ENCODE measurements around the gene DGCR8. TPM values are rescaled to one million over a fixed set of nuclear protein-coding genes. Genes with fewer than 3 reads are reported as not detected.

Gene DGCR8
- total RNA-seq, 1 experiment from 2014 or later: 16.4 TPM

GRCh38 chr22:20111045-20111688 lies 31.1 kb downstream of the DGCR8 start:
- Histone ChIP-seq H3K27me3 (ENCODE audit: low read length) (no peaks in the 10 kb centered on the region), H3K9ac (ENCODE audit: low read length) (no peak overlapping the region), H3K27ac (ENCODE audit: low read length) (peak overlapping the region; percentile 58), H4K20me1 (ENCODE audit: insufficient read depth, low read depth, low read length) (no peaks in the 10 kb centered on the region), H3K4me1 (ENCODE audit: low read length) (peaks cover 34% of the 10 kb centered on the region), H3K9me3 (ENCODE audit: low read length) (no peaks in the 10 kb centered on the region), H3K4me3 (ENCODE audit: low read length) (no peak overlapping the region), H3K4me2 (ENCODE audit: low read depth, low read length, poor library complexity, severe bottlenecking) (no peak overlapping the region), H3K36me3 (ENCODE audit: insufficient read depth, low read length) (peaks cover 6% of the 10 kb centered on the region), H3K9me2 (replicated peaks; ENCODE audit: insufficient read depth, low read length) (no peaks in the 10 kb centered on the region), H2AFZ (ENCODE audit: low read length) (no peak overlapping the region), H3K79me2 (ENCODE audit: low read length) (peaks cover 23% of the 10 kb centered on the region)
- DNase-seq: peak; percentile 84

GRCh38 chr22:20111689-20112622 lies 31.9 kb downstream of the DGCR8 start:
- Histone ChIP-seq H3K79me2 (ENCODE audit: low read length) (peaks cover 31% of the 10 kb centered on the region), H3K4me2 (ENCODE audit: low read depth, low read length, poor library complexity, severe bottlenecking) (no peak overlapping the region), H3K36me3 (ENCODE audit: insufficient read depth, low read length) (peaks cover 6% of the 10 kb centered on the region), H4K20me1 (ENCODE audit: insufficient read depth, low read depth, low read length) (no peaks in the 10 kb centered on the region), H2AFZ (ENCODE audit: low read length) (no peak overlapping the region), H3K9me2 (replicated peaks; ENCODE audit: insufficient read depth, low read length) (no peaks in the 10 kb centered on the region), H3K9ac (ENCODE audit: low read length) (peak overlapping the region; percentile 46), H3K9me3 (ENCODE audit: low read length) (no peaks in the 10 kb centered on the region), H3K4me3 (ENCODE audit: low read length) (no peak overlapping the region), H3K27me3 (ENCODE audit: low read length) (no peaks in the 10 kb centered on the region), H3K27ac (ENCODE audit: low read length) (peak overlapping the region; percentile 76), H3K4me1 (ENCODE audit: low read length) (peaks cover 34% of the 10 kb centered on the region)
- no peak for DNase-seq

- H3K27ac ChIP-seq (ENCODE audit: low read length): no peak overlapping the region
- no peaks in the 10 kb centered on the region for H3K9me2 ChIP-seq (replicated peaks; ENCODE audit: insufficient read depth, low read length)
- no peaks in the 10 kb centered on the region for H3K9me3 ChIP-seq (ENCODE audit: low read length)
- H3K4me2 ChIP-seq (ENCODE audit: low read depth, low read length, poor library complexity, severe bottlenecking): no peak overlapping the region
- H2AFZ ChIP-seq (ENCODE audit: low read length): no peak overlapping the region
- H3K36me3 ChIP-seq (ENCODE audit: insufficient read depth, low read length): peaks cover 6% of the 10 kb centered on the region
- H4K20me1 ChIP-seq (ENCODE audit: insufficient read depth, low read depth, low read length): no peaks in the 10 kb centered on the region
- H3K27me3 ChIP-seq (ENCODE audit: low read length): no peaks in the 10 kb centered on the region
- H3K79me2 ChIP-seq (ENCODE audit: low read length): peaks cover 34% of the 10 kb centered on the region
- 0 out of 2 replicates have a peak overlapping the region, but pooled peaks have one; percentile 46 for H3K9ac ChIP-seq (ENCODE audit: low read length)
- H3K4me1 ChIP-seq (ENCODE audit: low read length): peaks cover 34% of the 10 kb centered on the region
- H3K4me3 ChIP-seq (ENCODE audit: low read length): no peak overlapping the region
- no peak for DNase-seq
Measured at GRCh38 chr22:20112623-20113511, 32.8 kb downstream of the DGCR8 start.

DNA sequence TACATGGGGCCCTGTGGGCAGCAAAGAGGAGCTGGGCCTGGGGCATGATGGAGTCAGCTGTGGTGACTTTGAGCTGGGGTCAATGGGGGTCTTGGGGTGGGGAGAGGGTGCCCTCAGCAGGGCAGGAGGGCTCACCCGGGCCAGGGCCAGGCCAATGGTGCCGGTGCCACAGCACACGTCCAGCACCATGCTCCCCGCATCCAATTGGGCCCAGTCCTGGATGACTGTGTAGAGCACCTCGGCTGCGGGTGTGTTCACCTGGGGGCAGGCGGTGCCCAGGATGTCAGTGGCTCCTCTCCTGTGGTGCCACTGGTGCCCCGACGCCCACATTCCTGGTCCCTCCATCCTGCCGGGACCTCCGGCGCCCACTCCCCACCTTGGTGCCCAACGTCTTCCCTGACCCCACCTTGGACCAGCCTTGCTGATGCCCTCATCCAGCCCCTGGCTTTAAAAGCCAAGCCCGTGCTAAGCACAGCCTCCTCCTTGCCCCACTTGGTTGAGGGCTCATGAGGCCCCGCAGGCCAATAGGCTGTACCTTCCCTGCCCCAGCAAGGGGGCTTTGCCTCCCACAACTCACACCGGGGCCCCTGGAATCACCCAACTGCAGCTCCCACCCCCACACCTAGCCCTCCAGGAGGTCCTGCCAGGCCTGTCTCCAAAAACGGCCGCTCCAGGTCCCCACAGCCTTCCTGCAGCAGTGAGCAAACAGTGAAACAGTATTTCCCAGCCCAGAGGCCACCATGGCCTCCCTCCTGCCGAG lies 33.7 kb downstream of the DGCR8 start:
- Histone ChIP-seq H3K9me3 (ENCODE audit: low read length) (no peaks in the 10 kb centered on the region), H2AFZ (ENCODE audit: low read length) (no peak overlapping the region), H4K20me1 (ENCODE audit: insufficient read depth, low read depth, low read length) (peaks cover 6% of the 10 kb centered on the region; the same call in 1 of the 2 replicates), H3K9ac (ENCODE audit: low read length) (no peak overlapping the region), H3K79me2 (ENCODE audit: low read length) (peaks cover 43% of the 10 kb centered on the region), H3K4me1 (ENCODE audit: low read length) (peaks cover 38% of the 10 kb centered on the region), H3K27me3 (ENCODE audit: low read length) (no peaks in the 10 kb centered on the region), H3K9me2 (replicated peaks; ENCODE audit: insufficient read depth, low read length) (no peaks in the 10 kb centered on the region), H3K4me3 (ENCODE audit: low read length) (no peak overlapping the region), H3K4me2 (ENCODE audit: low read depth, low read length, poor library complexity, severe bottlenecking) (no peak overlapping the region), H3K36me3 (ENCODE audit: insufficient read depth, low read length) (peaks cover 11% of the 10 kb centered on the region), H3K27ac (ENCODE audit: low read length) (no peak overlapping the region)
- no peak for DNase-seq

DNA sequence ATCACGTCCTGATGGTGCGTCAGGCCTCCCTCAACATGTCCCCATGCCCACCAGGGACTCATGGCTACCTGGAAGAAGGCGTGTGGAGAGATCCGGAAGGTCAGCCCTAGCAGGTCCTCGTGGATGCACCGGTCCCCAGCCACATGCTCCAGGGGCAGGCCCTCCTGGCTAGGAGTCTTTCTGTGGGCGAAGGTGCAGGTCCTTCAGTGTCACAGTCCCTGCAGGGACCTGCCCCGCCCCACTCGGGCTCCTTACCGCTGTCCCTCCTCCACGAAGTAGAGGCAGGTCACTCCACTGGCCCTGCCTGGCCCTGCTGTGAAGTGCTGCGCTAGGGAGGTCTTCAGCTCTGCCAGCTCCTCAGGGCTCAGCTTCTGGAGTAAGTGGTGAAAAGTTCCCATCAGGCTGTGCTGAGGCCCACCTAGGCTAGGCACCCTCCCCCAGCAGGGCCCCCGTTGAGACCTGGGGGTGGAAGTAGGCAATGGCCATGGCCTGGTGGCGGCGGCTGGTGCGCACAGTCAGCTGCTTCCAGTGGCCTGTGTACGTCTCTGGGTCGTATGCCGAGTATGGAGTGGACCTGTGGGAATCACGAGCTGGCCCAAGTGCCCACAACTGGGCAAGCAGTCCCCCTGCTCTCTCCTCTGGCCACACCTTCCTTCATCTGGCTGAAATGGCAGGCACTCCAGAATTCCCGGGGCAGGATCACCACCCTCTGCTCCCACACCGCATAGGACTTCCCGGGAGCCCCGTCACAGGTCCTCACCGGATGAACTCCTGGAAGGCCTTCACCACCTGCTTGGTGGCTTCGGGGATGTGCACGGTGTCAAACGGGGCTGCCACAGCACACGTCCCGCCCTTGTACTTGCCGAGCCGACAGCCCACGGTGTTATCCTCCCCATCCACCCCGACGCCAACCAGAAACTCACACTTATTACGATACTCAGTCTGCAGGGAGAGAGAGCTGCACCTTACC lies 34.8 kb downstream of the DGCR8 start:
- no peak overlapping the region for H3K27ac ChIP-seq (ENCODE audit: low read length)
- H2AFZ ChIP-seq (ENCODE audit: low read length): no peak overlapping the region
- peaks cover 49% of the 10 kb centered on the region for H3K4me1 ChIP-seq (ENCODE audit: low read length)
- H3K9ac ChIP-seq (ENCODE audit: low read length): peak overlapping the region; percentile 89
- DNase-seq: no peak
- H3K79me2 ChIP-seq (ENCODE audit: low read length): peaks cover 53% of the 10 kb centered on the region
- H3K4me3 ChIP-seq (ENCODE audit: low read length): peak overlapping the region; percentile 94; the same call in 1 of the 2 replicates
- H4K20me1 ChIP-seq (ENCODE audit: insufficient read depth, low read depth, low read length): peaks cover 14% of the 10 kb centered on the region
- H3K27me3 ChIP-seq (ENCODE audit: low read length): no peaks in the 10 kb centered on the region
- peaks cover 22% of the 10 kb centered on the region for H3K36me3 ChIP-seq (ENCODE audit: insufficient read depth, low read length)
- H3K9me3 ChIP-seq (ENCODE audit: low read length): no peaks in the 10 kb centered on the region
- H3K4me2 ChIP-seq (ENCODE audit: low read depth, low read length, poor library complexity, severe bottlenecking): peak overlapping the region; percentile 88
- H3K9me2 ChIP-seq (replicated peaks; ENCODE audit: insufficient read depth, low read length): no peaks in the 10 kb centered on the region

DNA sequence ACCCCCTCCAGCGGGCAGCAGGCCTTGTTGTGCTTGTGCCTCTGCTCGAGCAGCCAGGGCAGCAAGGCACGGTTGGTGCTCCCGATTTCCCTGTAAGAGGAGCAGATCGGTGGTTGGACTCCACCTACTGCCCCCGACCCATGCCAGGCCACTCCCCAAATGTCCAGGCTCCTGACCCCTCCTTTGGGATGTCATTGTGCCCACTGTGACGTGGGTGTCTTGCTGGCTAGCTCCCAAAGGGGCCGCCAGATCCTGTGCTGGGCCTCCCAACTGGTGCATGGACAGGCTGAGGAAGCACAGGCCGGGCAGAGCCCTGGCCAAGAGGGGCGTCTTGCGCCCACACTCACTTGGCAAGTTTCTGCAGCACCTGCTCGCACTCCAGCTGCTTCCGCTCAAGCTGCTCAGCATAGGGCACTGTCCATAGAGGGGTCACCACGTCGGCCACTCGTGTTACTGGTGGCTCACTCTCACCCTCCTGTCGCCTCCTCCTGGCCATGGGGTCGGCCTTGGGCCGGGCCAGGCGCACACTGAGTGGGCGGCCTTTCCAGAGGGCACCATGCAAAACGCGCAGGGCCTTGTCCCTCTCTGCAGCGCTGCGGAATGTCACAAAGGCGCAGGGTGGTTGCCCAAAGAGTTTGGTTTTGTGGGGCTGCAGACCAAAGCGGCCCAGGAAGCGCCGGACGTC lies 35.8 kb downstream of the DGCR8 start, which contains the start of gene RANBP1:
Gene RANBP1, plus strand, starts transcription at position 414 of the 685 bp plus-strand sequence. Its CDS starts 81 bp downstream, at position 495.
- H3K79me2 ChIP-seq (ENCODE audit: low read length): peaks cover 64% of the 10 kb centered on the region
- no peak for DNase-seq
- H3K9ac ChIP-seq (ENCODE audit: low read length): peak within 1 kb of the TSS; percentile 89
- no peaks in the 10 kb centered on the region for H3K9me2 ChIP-seq (replicated peaks; ENCODE audit: insufficient read depth, low read length)
- H3K4me1 ChIP-seq (ENCODE audit: low read length): peaks cover 50% of the 10 kb centered on the region
- H3K36me3 ChIP-seq (ENCODE audit: insufficient read depth, low read length): peaks cover 31% of the 10 kb centered on the region
- H3K4me3 ChIP-seq (ENCODE audit: low read length): peak within 1 kb of the TSS; percentile 94
- H4K20me1 ChIP-seq (ENCODE audit: insufficient read depth, low read depth, low read length): peaks cover 20% of the 10 kb centered on the region
- H3K4me2 ChIP-seq (ENCODE audit: low read depth, low read length, poor library complexity, severe bottlenecking): peak within 1 kb of the TSS; percentile 88
- no peaks in the 10 kb centered on the region for H3K27me3 ChIP-seq (ENCODE audit: low read length)
- H2AFZ ChIP-seq (ENCODE audit: low read length): no peak within 1 kb of the TSS
- H3K27ac ChIP-seq (ENCODE audit: low read length): peak within 1 kb of the TSS; percentile 54
- H3K9me3 ChIP-seq (ENCODE audit: low read length): no peaks in the 10 kb centered on the region
